Ascending aorta (tissue), 2 donors: ENCODE results near the gene METTL25B. TPM values are rescaled to one million over a fixed set of nuclear protein-coding genes. Genes with fewer than 3 reads are reported as not detected.

Experiments
- DNase-seq, 2 donors: peaks; one replicate each; pipeline ENCODE4 v3.0.0-alpha.2; 2019; ENCODE audit warnings: low spot score in 2 of 2
- H3K27ac ChIP-seq, 2 donors: fragments of 200-600 bp; sonication (generic); one replicate each; pipeline ENCODE4 v1.5.1; 2016 to 2017; ENCODE audit warnings: mild to moderate bottlenecking in 1 of 2
- H3K27me3 ChIP-seq: fragments of 200-600 bp; sonication (generic); one replicate; pipeline ENCODE4 v1.5.1; 2017
- H3K36me3 ChIP-seq, 2 donors: fragments of 200-600 bp; sonication (generic); one replicate each; pipeline ENCODE4 v1.5.1; 2016
- H3K4me1 ChIP-seq, 2 donors: fragments of 200-600 bp; sonication (generic); one replicate each; pipeline ENCODE4 v1.5.1; 2016 to 2017; ENCODE audit warnings: mild to moderate bottlenecking in 1 of 2
- H3K4me3 ChIP-seq, 2 donors: fragments of 200-600 bp; sonication (generic); one replicate each; pipeline ENCODE4 v1.5.1; 2016 to 2017; ENCODE audit warnings: mild to moderate bottlenecking in 1 of 2
- H3K9me3 ChIP-seq, 2 donors: fragments of 200-600 bp; sonication (generic); one replicate each; pipeline ENCODE4 v1.5.1; 2016
- intact Hi-C: fragments of 100-400 bp; cut with DNase I; formaldehyde crosslinking; loops from one replicate; pipeline ENCODE4 v1.15.1; 2023
- total RNA-seq: library from RNA; depleted of rRNA; stranded (reverse); fragments of >200 nt; gene quantifications from one replicate; pipeline ENCODE4 v1.1.0, GENCODE V29; 2016
- TF ChIP-seq, protein P1 (sequence below), 3 experiments: fragments of 200-600 bp in 2 of 3; fragments of 450-650 bp in 1 of 3; sonication (generic) in 2 of 3; IDR thresholded peaks; one replicate each; pipeline ENCODE4 v1.5.1; 2016 to 2019; ENCODE audit warnings: antibody characterized with exemption in 3 of 3, mild to moderate bottlenecking in 1 of 3, moderate library complexity in 1 of 3

Gene METTL25B
- total RNA-seq, 1 donor from 2014 or later, result 9.9 TPM

- TF ChIP-seq, protein P1, sequence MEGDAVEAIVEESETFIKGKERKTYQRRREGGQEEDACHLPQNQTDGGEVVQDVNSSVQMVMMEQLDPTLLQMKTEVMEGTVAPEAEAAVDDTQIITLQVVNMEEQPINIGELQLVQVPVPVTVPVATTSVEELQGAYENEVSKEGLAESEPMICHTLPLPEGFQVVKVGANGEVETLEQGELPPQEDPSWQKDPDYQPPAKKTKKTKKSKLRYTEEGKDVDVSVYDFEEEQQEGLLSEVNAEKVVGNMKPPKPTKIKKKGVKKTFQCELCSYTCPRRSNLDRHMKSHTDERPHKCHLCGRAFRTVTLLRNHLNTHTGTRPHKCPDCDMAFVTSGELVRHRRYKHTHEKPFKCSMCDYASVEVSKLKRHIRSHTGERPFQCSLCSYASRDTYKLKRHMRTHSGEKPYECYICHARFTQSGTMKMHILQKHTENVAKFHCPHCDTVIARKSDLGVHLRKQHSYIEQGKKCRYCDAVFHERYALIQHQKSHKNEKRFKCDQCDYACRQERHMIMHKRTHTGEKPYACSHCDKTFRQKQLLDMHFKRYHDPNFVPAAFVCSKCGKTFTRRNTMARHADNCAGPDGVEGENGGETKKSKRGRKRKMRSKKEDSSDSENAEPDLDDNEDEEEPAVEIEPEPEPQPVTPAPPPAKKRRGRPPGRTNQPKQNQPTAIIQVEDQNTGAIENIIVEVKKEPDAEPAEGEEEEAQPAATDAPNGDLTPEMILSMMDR (IDR thresholded peaks at IDR 0.05), result no peak
- no peaks in the 10 kb centered on the region for H3K36me3 ChIP-seq
- H3K27ac ChIP-seq, result no peak overlapping the region
- no peak for DNase-seq
- no peak overlapping the region for H3K4me3 ChIP-seq
- H3K9me3 ChIP-seq, result no peaks in the 10 kb centered on the region
- intact Hi-C loops, result loop anchor here (10.0 kb wide), 1 partner anchor 198 kb away; the partner anchor contains the start of gene PEAR1
- H3K4me1 ChIP-seq, result no peaks in the 10 kb centered on the region
- H3K27me3 ChIP-seq, result no peaks in the 10 kb centered on the region
Measured at GRCh38 chr1:156696755-156697154, 31.5 kb upstream of the METTL25B start.

DNA sequence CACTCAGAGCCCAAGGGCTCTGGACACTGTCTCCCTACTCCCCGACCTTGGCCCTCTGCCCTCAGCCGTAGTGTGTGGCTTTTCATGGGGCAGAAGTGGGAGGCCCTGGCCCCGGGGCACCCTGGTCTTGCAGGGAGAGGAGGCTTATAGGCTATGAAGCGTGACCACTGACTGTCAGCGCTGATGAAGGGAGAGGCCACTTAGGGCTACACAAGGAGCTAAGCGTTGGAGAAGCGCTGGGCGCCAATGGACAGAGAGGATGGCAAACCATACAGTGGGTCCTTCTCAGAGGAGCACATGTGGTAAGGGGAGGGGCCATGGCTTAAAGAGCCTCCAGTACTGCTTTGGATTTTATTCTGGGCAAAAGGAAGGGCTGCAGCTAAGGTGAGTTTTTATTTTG, 30.8 kb upstream of the METTL25B start:
- intact Hi-C loops, result loop anchor here (10.0 kb wide), 1 partner anchor 197 kb away; the partner anchor contains the start of gene PEAR1
- Histone ChIP-seq H3K4me3 (no peak overlapping the region), H3K36me3 (no peaks in the 10 kb centered on the region), H3K4me1 (no peaks in the 10 kb centered on the region), H3K27ac (no peak overlapping the region), H3K27me3 (no peaks in the 10 kb centered on the region), H3K9me3 (no peaks in the 10 kb centered on the region)
- no peak for DNase-seq
- TF ChIP-seq, protein P1 (IDR thresholded peaks at IDR 0.05), result no peak

DNA sequence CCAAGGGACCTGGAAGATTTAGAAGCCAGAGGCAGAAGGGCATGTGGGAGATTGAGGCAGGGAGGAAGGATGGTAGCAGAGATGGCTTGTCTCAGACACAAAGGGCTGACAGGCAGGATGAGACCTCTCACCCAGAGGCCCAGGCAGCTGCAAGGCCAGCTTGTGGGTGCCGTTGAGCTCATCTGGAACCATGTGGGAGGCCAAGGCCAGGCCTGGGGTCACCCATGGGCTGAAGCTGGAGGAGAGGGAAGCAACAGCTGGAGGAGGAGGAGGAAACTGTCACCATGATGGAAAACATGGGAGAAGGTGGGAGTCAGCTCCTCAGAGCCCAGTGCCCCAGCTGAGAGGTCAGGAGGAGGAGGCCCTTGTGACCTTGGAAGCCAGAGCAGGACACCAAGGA, 29.3 kb upstream of the METTL25B start:
- intact Hi-C loops, result loop anchor here (10.0 kb wide), 1 partner anchor 196 kb away; the partner anchor contains the start of gene PEAR1
- H3K27me3 ChIP-seq, result no peaks in the 10 kb centered on the region
- H3K9me3 ChIP-seq, result no peaks in the 10 kb centered on the region
- no peak overlapping the region for H3K27ac ChIP-seq
- TF ChIP-seq, protein P1 (IDR thresholded peaks at IDR 0.05), result no peak
- no peak overlapping the region for H3K4me3 ChIP-seq
- DNase-seq, result no peak
- H3K36me3 ChIP-seq, result no peaks in the 10 kb centered on the region
- no peaks in the 10 kb centered on the region for H3K4me1 ChIP-seq

DNA sequence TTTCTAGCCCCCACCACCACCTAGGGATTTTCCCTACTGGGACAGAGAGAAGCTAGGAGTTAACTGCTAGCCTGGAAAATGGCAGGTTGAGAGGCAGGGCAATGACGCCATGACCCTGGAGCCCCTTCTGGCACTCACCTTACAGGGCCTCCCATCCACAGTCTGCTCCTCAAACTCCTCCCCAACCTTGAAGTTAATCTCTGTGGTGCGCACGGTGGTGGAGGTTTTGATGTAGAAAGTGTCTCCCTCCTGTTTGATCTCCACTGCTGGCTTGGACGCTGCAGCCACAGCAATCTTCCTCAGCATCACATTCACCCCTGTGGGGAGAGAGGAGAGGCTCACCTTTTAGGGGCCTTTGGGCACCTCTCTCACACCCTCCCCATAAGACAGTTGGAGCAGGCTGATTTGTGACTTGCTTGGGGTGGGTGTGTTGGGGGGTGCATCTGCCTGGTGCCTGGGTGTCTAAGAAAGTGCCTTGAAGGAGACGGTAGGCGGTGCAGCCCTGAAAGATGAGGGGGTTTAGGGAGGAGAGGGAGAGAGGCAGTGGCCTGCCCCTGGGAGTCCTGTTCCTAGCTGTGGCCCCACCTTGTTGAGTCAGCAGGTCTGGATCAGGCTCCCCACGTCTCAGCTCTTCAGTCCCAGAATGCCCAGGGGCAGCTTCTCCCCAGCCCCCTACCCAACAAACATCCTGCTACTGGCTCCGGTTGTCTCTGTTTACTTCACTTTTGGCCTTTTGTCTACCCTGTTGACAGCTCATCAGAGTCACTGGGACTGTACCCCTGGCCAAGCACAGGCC, 27.3 kb upstream of the METTL25B start:
- Histone ChIP-seq H3K36me3 (no peaks in the 10 kb centered on the region), H3K27ac (no peak overlapping the region), H3K4me1 (peaks cover 10 to 16% of the 10 kb centered on the region in 2 donors), H3K27me3 (no peaks in the 10 kb centered on the region), H3K4me3 (no peak overlapping the region), H3K9me3 (no peaks in the 10 kb centered on the region)
- no peak for DNase-seq
- intact Hi-C loops, result no loop called here
- TF ChIP-seq, protein P1 (IDR thresholded peaks at IDR 0.05), result no peak

GRCh38 chr1:156703336-156703735, 24.9 kb upstream of the METTL25B start:
- Histone ChIP-seq H3K4me3 (no peak overlapping the region), H3K4me1 (peaks cover 10 to 27% of the 10 kb centered on the region in 2 donors), H3K9me3 (no peaks in the 10 kb centered on the region), H3K36me3 (no peaks in the 10 kb centered on the region), H3K27ac (no peak overlapping the region), H3K27me3 (no peaks in the 10 kb centered on the region)
- TF ChIP-seq, protein P1 (IDR thresholded peaks at IDR 0.05), result no peak
- no peak for DNase-seq
- intact Hi-C loops, result no loop called here
